GM12892 (cell line): Measurements from ENCODE around the gene NINL.
"Not testable (repeated sequence)": the region's sequence is repeated elsewhere in the genome, so short reads cannot be mapped to it uniquely, and the experiment has no call there.

Experiments used
- POLR2A ChIP-seq: IDR thresholded peaks from 2 replicates; pipeline ENCODE4 v1.6.1; 2011; ENCODE audit warnings: low read depth, low read length, control low read depth
- POLR2AphosphoS5 ChIP-seq: IDR thresholded peaks from 2 replicates; pipeline ENCODE4 v1.6.1; 2011; ENCODE audit warnings: low read depth, low read length, control low read depth
- TAF1 ChIP-seq: IDR thresholded peaks from 2 replicates; pipeline ENCODE4 v1.6.1; 2011; ENCODE audit warnings: low read depth, mild to moderate bottlenecking, control low read depth, low read length, borderline replicate concordance

DNA sequence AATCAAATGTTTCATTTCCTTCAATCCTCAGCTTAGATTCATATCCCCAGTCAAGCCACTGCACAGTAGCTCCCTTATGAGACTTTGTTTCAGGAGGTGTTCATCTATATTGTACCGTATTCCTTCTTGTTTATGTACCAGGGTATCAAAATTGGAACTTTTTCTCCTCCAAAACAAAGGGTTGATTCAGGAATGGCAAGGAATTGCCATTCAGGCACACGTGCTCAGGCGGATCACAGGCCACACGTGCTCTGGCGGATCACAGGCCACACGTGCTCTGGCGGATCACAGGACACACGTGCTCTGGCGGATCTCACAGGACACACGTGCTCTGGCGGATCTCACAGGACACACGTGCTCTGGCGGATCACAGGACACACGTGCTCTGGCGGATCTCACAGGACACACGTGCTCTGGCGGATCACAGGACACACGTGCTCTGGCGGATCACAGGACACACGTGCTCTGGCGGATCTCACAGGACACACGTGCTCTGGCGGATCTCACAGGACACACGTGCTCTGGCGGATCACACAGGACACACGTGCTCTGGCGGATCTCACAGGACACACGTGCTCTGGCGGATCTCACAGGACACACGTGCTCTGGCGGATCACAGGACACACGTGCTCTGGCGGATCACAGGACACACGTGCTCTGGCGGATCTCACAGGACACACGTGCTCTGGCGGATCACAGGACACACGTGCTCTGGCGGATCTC lies 17.0 kb upstream of the NINL start:
- not testable (repeated sequence) for TF ChIP-seq POLR2A, POLR2AphosphoS5, TAF1
